Osteoblast (primary cell): ENCODE data around the gene CPED1. TPM values are rescaled to one million over a fixed set of nuclear protein-coding genes. Genes with fewer than 3 reads are reported as not detected.

ENCODE experiments used
- DNase-seq: peaks from one replicate; pipeline ENCODE4 v3.0.0; 2011; ENCODE audit warnings: low spot score, mixed read lengths; ENCODE audit not compliant: insufficient read length; ENCODE audit errors: missing footprints
- H2AFZ ChIP-seq: 2 replicates; pipeline ENCODE4 v1.6.0; 2011; ENCODE audit warnings: mild to moderate bottlenecking, low read length
- H3K27ac ChIP-seq: 2 replicates; pipeline ENCODE4 v1.5.1; 2011; ENCODE audit warnings: mild to moderate bottlenecking, low read depth, low read length, moderate library complexity
- H3K27me3 ChIP-seq: 2 replicates; pipeline ENCODE4 v1.6.0; 2012; ENCODE audit warnings: mild to moderate bottlenecking, control low read depth, inconsistent platforms, low read length, moderate library complexity; ENCODE audit not compliant: insufficient read depth
- H3K36me3 ChIP-seq: 2 replicates; pipeline ENCODE4 v1.5.1; 2011; ENCODE audit warnings: mild to moderate bottlenecking, low read length, control low read depth, moderate library complexity; ENCODE audit not compliant: insufficient read depth
- H3K4me1 ChIP-seq: 2 replicates; pipeline ENCODE4 v1.5.1; 2011; ENCODE audit warnings: mild to moderate bottlenecking, low read length, control low read depth, moderate library complexity; ENCODE audit not compliant: insufficient read depth
- H3K4me2 ChIP-seq: 2 replicates; pipeline ENCODE4 v1.6.0; 2011; ENCODE audit warnings: mild to moderate bottlenecking, low read length; ENCODE audit not compliant: insufficient read depth
- H3K4me3 ChIP-seq: fragments of 200-600 bp; sonication (generic); 3 replicates; pipeline ENCODE4 v1.5.1; 2012; ENCODE audit warnings: mild to moderate bottlenecking, low read length, inconsistent platforms; ENCODE audit not compliant: insufficient read depth
- H3K79me2 ChIP-seq: 2 replicates; pipeline ENCODE4 v1.6.0; 2012; ENCODE audit warnings: mild to moderate bottlenecking, low read length, control low read depth, inconsistent platforms; ENCODE audit not compliant: insufficient read depth
- H3K9me3 ChIP-seq: 2 replicates; pipeline ENCODE4 v1.5.1; 2011; ENCODE audit warnings: low read depth, low read length, control low read depth
- H4K20me1 ChIP-seq: 2 replicates; pipeline ENCODE4 v1.6.0; 2012; ENCODE audit warnings: mild to moderate bottlenecking, low read length, control low read depth; ENCODE audit not compliant: insufficient read depth
- CTCF ChIP-seq: IDR thresholded peaks from 2 replicates; pipeline ENCODE4 v1.5.1; 2011; ENCODE audit warnings: mild to moderate bottlenecking, low read depth, low read length, moderate library complexity; ENCODE audit errors: extremely low read depth
- total RNA-seq: library from RNA; depleted of rRNA; stranded (reverse); fragments of >200 nt; gene quantifications from 2 replicates; pipeline ENCODE4 v1.2.3, GENCODE V29; 2012

Gene CPED1
- total RNA-seq, 1 donor: 30.8 TPM

DNA sequence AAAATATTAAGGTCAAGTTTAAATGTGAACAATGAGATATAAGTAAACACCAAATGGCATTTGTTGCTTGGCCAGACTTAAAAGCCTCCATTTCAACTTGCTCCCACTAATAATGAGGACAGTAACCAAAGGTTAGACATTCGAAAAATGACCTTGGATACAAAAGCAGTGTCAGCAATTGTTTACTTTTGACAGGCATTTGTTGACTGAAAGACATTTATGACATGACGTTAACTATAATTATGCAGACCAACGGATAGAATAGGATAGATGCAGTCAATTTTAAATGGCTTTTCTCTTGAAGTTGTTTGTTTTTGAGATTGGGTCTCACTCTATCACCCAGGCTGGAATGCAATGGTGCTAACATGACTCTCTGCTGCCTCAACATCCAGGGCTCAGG, 333.9 kb downstream of the CPED1 start:
- no peak for DNase-seq
- no peaks in the 10 kb centered on the region for H3K79me2 ChIP-seq
- no peak overlapping the region for H3K27ac ChIP-seq
- TF ChIP-seq CTCF: no peak
- no peak overlapping the region for H3K4me2 ChIP-seq
- no peaks in the 10 kb centered on the region for H4K20me1 ChIP-seq
- no peaks in the 10 kb centered on the region for H3K9me3 ChIP-seq
- H3K27me3 ChIP-seq: no peaks in the 10 kb centered on the region
- no peaks in the 10 kb centered on the region for H3K36me3 ChIP-seq
- H3K4me1 ChIP-seq: no peaks in the 10 kb centered on the region
- H2AFZ ChIP-seq: no peak overlapping the region
- H3K4me3 ChIP-seq: no peak overlapping the region

GRCh38 chr7:121323515-121324302, 335.2 kb downstream of the CPED1 start:
- H3K9me3 ChIP-seq: no peaks in the 10 kb centered on the region
- no peak overlapping the region for H3K4me2 ChIP-seq
- H3K27me3 ChIP-seq: peaks cover 8% of the 10 kb centered on the region
- H3K4me3 ChIP-seq: no peak overlapping the region
- no peaks in the 10 kb centered on the region for H4K20me1 ChIP-seq
- H2AFZ ChIP-seq: no peak overlapping the region
- no peak for DNase-seq
- H3K79me2 ChIP-seq: no peaks in the 10 kb centered on the region
- no peak for TF ChIP-seq CTCF
- H3K27ac ChIP-seq: no peak overlapping the region
- no peaks in the 10 kb centered on the region for H3K36me3 ChIP-seq
- no peaks in the 10 kb centered on the region for H3K4me1 ChIP-seq

DNA sequence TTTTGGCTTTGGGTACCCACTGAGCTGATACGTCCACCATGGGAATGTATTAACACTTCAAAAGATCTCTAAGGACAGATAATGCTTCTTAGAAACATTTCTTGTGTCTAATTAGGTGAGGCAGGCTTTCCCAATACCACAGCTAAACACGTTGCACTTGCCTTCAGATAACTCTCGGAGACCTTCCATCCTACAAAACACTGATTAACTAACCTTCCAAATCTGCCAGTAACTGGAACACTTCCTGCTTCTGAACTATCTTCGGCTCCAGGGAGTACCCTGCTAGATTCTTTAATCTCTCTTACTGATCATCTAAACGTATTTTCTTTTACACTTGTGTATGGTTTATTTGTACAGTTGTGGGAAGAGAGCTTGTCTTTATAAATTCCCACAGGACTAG, 339.2 kb downstream of the CPED1 start:
- Histone ChIP-seq H2AFZ (no peak overlapping the region), H3K36me3 (no peaks in the 10 kb centered on the region), H4K20me1 (no peaks in the 10 kb centered on the region), H3K27ac (no peak overlapping the region), H3K4me3 (no peak overlapping the region), H3K4me2 (no peak overlapping the region), H3K4me1 (peaks cover 17% of the 10 kb centered on the region), H3K27me3 (peaks cover 39% of the 10 kb centered on the region), H3K9me3 (no peaks in the 10 kb centered on the region), H3K79me2 (no peaks in the 10 kb centered on the region)
- no peak for DNase-seq
- TF ChIP-seq CTCF: no peak

DNA sequence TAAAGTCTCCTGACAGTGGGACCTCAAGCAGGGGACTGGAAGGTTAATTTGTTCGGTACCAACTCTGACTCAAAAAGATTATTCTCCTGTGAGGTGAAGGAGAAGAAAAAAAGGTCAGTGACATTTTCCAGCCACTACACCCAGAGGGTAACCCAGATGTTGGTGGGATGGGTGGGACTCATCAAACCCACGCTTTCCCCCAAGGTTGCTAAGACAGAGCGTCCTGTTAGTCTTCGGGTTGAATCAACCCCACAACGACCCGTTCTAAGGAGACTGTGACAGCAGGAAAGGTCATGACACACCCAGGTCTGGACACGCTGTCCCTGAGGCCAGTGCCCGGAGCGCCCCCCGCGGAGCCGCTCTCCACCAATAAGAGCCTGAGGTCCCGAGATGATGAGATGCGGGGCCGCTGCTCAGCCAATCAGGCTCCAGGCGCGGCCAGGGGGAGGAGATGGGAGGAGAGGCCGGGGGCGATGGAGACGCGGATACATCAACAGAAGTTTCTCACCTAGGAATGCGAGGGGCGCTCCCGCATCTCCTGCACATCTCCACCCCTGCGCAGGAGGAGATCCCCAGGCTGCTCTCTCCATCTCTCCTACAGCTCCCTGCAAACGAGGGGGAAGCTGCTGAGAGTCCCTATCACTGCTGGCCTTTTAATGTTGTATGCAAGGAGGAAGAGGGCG, 340.1 kb downstream of the CPED1 start, which contains the start of gene WNT16:
Gene WNT16, plus strand, starts transcription at position 493 of the 683 bp plus-strand sequence. CDS start 293 bp downstream, outside the sequence.
- Histone ChIP-seq H3K4me2 (peak within 1 kb of the TSS; percentile 93), H4K20me1 (no peaks in the 10 kb centered on the region), H3K79me2 (no peaks in the 10 kb centered on the region), H2AFZ (peak within 1 kb of the TSS; percentile 89), H3K27me3 (peaks cover 39% of the 10 kb centered on the region), H3K9me3 (no peaks in the 10 kb centered on the region), H3K27ac (no peak within 1 kb of the TSS), H3K4me3 (peak within 1 kb of the TSS; percentile 73), H3K36me3 (no peaks in the 10 kb centered on the region), H3K4me1 (peaks cover 17% of the 10 kb centered on the region)
- TF ChIP-seq CTCF: no peak
- peak; percentile 85 for DNase-seq
